Stimulated activated CD8-positive, alpha-beta memory T cell treated with anti-CD3 and anti-CD28 coated beads, Interleukin-7, amount 100 ng/mL, for 48 hours (primary cell): Measurements from ENCODE around the gene OSCP1.

Experiments used
- DNase-seq, 2 donors: peaks; one replicate each; pipeline ENCODE4 v3.0.0-alpha.2; 2020; ENCODE audit warnings: low read depth in 1 of 2; ENCODE audit errors: extremely low read depth in 1 of 2

The OSCP1 gene

DNA sequence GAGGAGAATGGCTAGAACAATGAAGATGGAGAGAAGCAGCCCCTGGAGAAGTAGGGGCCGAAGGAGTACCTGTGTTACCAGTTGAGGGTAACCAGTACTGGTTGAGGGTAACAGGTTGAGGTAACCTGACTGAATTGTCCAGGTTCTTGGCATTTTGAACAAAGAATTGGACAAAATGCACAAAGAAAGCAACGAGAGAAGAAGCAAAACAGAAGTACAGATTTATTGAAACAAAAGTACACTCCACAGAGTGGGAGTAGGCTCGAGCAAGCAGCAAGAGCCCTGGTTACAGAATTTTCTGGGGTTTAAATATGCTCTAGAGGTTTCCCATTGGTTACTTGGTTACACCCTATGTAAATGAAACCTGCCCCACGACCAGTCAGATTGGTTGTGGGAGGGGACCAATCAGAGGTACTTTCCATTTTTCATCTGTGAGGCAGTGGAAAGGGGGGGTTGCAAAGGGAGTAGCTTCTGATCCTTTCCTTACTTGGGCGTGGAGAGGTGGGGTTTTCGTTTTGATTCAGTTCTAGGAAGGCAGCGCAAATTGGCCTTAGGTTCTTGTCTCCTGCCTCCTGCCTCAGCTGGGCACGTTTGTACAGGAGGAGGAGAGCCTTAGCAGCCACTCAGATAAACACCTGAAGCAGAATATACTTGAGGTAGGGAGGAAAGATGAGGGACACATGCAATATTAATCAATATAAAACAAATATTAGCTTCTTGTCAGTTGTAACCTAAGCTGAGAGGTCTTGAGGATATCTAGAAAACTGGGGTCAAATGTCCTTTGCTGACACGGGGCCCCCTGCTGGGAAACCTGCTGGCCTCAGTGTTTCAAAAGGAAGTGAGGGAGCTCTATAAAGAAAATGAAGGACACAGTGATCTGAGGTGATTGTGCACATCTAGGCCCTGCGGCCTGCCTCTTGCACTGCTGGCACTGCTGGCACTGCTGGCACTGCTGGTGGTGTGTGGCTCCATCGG is 38.3 kb downstream of the OSCP1 start:
- DNase-seq = peak in 1 of 2 donors; percentile 63

DNA sequence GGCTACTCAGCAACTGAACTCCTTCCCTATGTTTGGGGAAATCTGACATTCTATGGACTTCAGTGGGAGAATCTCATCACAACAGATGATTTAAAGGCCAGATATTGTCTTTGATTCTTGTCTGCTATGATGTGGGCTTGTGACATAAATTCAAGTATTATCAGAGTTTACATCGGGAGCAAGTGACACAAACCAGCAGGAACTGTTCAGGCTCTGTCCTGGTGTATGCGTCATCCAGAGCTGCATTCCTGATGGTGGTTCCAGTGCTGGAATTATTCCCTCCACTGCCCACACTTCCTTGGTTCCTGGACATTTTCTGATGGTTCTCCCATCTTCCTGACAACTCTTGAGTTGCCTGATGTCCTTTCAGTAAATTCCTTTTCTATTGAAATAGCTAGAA is 41.8 kb downstream of the OSCP1 start:
- no peak for DNase-seq

DNA sequence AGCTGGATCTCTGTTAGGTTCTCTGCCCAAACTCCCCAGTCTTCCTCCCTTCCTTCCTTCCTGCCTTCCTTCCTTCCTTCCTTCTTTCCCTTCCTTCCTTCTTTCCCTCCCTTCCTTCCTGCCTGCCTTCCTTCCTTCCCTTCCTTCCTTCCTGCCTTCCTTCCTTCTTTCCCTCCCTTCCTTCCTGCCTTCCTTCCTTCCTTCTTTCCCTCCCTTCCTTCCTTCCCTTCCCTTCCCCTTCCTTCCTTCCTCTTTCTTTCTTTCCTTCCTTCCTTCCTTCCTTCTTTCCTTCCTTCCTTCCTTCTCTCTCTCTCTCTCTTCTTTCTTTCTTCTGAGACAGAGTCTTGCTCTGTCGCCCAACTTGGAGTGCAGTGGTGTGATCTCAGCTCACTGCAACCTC is 43.8 kb downstream of the OSCP1 start:
- no peak for DNase-seq

GRCh38 chr1:36402504-36402890 is 47.8 kb downstream of the OSCP1 start:
- DNase-seq = no peak

DNA sequence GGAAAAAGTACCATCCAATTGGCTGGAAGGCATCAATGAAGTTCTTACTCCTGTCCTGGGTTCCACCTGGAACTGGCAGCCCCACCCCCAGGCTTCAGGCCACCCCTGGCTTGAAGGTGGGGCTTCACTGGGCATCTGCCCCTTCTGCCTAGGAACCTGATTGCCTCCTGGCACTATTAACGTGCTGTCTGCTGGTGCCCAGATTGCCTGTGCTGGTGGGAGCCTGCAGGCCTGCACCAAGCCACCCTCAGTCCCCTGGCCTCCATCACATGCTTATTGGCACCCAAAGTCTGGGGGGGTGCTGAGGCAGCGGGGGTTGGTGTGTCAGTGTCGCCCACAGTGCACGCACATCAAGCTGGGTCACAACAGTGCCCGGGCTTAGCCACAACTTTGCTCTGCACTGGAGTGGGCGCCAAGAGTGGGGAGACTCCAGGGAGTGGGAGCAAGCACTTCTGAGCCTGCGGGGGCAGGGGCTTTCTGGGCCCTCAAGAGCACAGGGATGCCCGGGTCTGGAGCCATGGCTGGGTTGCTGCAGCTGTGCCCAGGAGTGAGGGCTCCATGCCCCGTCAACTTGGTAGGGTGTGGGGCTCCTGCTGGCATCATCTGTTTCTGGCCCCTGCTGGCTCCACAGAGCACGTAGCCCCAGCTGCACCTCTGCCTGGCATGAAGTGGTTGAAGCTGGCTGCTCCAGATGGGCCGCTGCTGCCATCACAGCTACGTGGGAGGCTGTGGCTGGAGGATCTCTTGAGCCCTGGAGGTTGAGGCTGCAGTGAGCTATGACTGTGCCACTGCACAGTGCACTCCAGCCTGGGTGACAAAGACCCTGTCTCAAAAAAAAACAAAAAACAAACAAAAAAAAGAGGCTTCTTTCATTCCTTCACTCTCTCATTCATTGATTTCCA is 48.4 kb downstream of the OSCP1 start:
- no peak for DNase-seq

- DNase-seq = peak; percentile 56 to 77
These were observed 49.2 kb downstream of the OSCP1 start for GRCh38 chr1:36400825-36401601.

DNA sequence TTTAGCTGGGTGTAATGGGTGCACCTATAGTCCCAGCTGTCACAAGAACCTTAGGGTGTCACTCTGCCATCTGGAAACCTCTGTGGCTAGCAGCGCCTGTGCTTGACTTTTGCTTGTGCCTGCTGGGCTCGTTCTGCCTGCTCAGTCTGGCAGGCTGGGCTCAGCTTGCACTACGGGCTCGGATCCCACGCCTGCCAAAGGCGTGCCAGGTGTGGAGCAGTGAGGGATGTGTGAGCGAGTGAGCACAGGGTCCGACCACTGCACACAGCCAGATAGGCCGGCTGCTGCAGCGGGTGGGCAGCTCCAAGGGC is 49.8 kb downstream of the OSCP1 start:
- no peak for DNase-seq

- no peak for DNase-seq
These were observed 51.8 kb downstream of the OSCP1 start for GRCh38 chr1:36398370-36398977.

GRCh38 chr1:36397378-36398230 is 52.6 kb downstream of the OSCP1 start, which contains the start of gene LSM10:
LSM10 (minus strand) TSS chr1:36397908; CDS start chr1:36394129, 3,779 bp downstream.
- DNase-seq = peak; percentile 79 to 89

DNA sequence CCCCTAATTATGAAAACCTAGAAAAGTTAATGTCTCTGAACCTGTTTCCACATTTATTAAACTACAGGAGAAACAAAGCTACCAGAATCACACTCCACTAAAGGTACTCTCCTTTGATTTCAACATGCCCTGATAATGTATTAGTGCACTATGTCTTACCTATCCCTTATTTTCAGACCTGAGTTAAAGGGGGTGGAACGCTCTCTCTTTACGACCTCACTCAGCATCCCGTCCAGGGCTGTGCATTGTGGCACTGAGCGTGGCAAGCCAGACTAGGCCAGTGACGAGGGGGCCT is 53.2 kb downstream of the OSCP1 start:
- no peak for DNase-seq

- DNase-seq = no peak
These were observed 53.9 kb downstream of the OSCP1 start for GRCh38 chr1:36396359-36396758.

GRCh38 chr1:36393686-36394085 is 56.6 kb downstream of the OSCP1 start:
- no peak for DNase-seq

DNA sequence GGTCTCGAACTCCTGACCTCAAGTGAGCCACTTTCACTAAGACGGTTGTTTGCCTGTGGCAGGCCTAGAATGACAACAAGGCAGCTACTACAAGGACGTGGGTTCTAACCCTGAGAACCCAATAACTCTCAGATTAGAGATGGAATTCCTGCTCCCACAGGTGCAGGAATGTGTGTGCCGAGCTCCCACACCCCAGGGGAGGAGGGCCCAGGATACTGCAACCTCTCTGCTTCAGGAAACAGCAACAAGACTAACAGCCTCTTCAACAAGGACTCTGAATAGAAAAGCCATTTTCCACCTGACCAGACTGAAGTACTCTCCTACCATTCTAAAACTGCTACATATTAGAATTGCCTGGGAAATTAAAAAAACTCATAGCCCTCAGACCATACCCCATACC is 57.4 kb downstream of the OSCP1 start:
- DNase-seq = no peak

DNA sequence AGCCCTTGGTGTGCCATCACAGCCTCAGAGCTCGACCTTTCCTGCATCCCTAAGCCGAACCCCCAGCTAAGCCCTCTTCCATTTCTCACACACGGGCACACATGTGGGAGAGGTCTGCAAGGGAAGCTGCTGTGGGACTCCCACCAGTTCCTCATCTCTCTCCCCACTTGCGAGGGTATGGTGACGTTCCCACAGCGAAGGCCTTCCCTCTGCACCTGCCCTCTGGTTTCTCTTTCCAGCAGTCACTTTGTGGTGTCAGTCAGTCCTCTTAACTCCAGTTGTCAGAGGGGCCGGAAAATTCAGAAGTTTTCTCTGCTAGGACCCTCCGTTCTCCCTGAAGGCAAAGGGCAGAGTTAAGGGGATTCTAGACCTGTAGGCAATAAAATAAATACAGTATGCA is 59.0 kb downstream of the OSCP1 start:
- DNase-seq = no peak

GRCh38 chr1:36390411-36390810 is 59.8 kb downstream of the OSCP1 start:
- no peak for DNase-seq

DNA sequence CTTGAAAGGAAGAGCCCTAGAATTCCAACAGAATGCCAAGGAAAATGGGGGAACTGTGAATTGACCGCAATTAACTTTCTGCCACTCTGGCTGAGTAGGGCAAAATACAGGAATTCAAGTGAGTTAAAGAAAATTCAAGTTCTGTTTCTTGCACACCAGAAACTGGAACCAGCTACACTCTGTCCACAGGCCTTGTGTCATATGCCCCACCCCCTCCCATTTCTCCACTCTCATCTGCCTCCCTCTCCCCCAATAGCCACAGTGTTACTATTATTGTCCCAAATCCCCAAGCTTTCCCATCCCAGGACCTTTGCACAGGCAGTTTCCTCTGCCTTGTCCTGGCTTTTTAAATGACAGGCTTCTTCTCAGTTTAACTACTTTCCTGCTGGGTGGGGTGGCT is 60.3 kb downstream of the OSCP1 start:
- no peak for DNase-seq

DNA sequence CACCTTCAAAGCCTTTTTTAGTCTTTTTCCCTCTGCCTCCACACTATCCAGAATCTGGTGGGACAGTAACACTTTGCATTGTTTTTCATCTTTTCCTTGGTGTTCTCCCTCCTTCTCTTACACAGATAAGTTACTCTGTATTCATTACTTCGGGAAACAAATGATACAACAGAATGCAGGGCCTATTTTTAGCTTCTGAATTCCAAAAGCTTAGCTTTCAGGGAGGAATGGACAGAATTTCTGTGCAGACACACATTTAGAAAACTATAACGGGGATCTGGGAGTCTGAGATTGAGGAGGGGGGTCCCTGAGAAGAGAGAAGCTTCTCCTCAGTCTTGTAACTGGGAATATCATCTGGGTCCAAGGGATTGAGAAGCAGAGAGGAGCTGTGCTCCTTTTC is 61.0 kb downstream of the OSCP1 start:
- no peak for DNase-seq

GRCh38 chr1:36387141-36387949 is 62.9 kb downstream of the OSCP1 start:
- no peak for DNase-seq
